Spleen (tissue), 7 donors: Measurements from ENCODE around the gene APOLD1.

Source experiments
- POLR2A ChIP-seq, 3 donors: fragments of 450-650 bp; IDR thresholded peaks; one replicate each; pipeline ENCODE4 v1.5.1; 2017; ENCODE audit warnings: antibody characterized with exemption in 3 of 3, mild to moderate bottlenecking in 1 of 3
- TF ChIP-seq, protein P1 (sequence below), 11 experiments: fragments of 200-600 bp in 7 of 11; fragments of 450-650 bp in 4 of 11; sonication (generic) in 4 of 11; IDR thresholded peaks in 8 of 11; conservative IDR thresholded peaks in 3 of 11; 1 replicate in 7 of 11; 2 replicates in 4 of 11; pipeline versions ENCODE4 v1.4.0 to v1.8.0; 2016 to 2021; ENCODE audit warnings: antibody characterized with exemption in 11 of 11, inconsistent platforms in 4 of 11, mild to moderate bottlenecking in 1 of 11
- donor health status: DM: no; HTN: no; CAD: no; lungs with moderate emphysema.
- donor health status: DM: no; HTN: no; CAD: no.
- donor health status: DM: no; HTN: no; CAD: no.

GRCh38 chr12:12810553-12811021, 25.1 kb downstream of the APOLD1 start:
- TF ChIP-seq, protein P1, sequence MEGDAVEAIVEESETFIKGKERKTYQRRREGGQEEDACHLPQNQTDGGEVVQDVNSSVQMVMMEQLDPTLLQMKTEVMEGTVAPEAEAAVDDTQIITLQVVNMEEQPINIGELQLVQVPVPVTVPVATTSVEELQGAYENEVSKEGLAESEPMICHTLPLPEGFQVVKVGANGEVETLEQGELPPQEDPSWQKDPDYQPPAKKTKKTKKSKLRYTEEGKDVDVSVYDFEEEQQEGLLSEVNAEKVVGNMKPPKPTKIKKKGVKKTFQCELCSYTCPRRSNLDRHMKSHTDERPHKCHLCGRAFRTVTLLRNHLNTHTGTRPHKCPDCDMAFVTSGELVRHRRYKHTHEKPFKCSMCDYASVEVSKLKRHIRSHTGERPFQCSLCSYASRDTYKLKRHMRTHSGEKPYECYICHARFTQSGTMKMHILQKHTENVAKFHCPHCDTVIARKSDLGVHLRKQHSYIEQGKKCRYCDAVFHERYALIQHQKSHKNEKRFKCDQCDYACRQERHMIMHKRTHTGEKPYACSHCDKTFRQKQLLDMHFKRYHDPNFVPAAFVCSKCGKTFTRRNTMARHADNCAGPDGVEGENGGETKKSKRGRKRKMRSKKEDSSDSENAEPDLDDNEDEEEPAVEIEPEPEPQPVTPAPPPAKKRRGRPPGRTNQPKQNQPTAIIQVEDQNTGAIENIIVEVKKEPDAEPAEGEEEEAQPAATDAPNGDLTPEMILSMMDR (IDR thresholded peaks at IDR 0.05 in 8 of 11, conservative IDR thresholded peaks at IDR 0.05 in 3 of 11): no peak
- no peak for TF ChIP-seq POLR2A (IDR thresholded peaks at IDR 0.05)
